GM21423 (cell line): ENCODE results near the gene ASB3.
"Not testable (repeated sequence)": the region's sequence is repeated elsewhere in the genome, so short reads cannot be mapped to it uniquely, and the experiment has no call there.

ENCODE experiments used
- ATAC-seq: cut with Tn5 transposase; IDR thresholded peaks from one replicate; pipeline ENCODE4 v1.9.1; 2021; ENCODE audit warnings: mild to moderate bottlenecking, moderate library complexity; ENCODE audit not compliant: unreplicated experiment

The ASB3 gene

GRCh38 chr2:53744395-53745065 lies 42.2 kb downstream of the ASB3 start:
- no peak for ATAC-seq

- ATAC-seq = no peak
Measured at GRCh38 chr2:53740170-53740569, 46.6 kb downstream of the ASB3 start.

GRCh38 chr2:53739032-53739431 lies 47.7 kb downstream of the ASB3 start:
- no peak for ATAC-seq

GRCh38 chr2:53737091-53737490 lies 49.7 kb downstream of the ASB3 start:
- ATAC-seq = no peak

GRCh38 chr2:53729143-53729762 lies 57.5 kb downstream of the ASB3 start:
- ATAC-seq = no peak

GRCh38 chr2:53727921-53728320 lies 58.8 kb downstream of the ASB3 start:
- no peak for ATAC-seq

GRCh38 chr2:53725662-53726061 lies 61.1 kb downstream of the ASB3 start:
- ATAC-seq = no peak

- no peak for ATAC-seq
Measured at GRCh38 chr2:53724536-53724935, 62.2 kb downstream of the ASB3 start.

- not testable (repeated sequence) for ATAC-seq
Measured at GRCh38 chr2:53720944-53721343, 65.8 kb downstream of the ASB3 start.

GRCh38 chr2:53715568-53715967 lies 71.2 kb downstream of the ASB3 start:
- no peak for ATAC-seq

- ATAC-seq = no peak
Measured at GRCh38 chr2:53711271-53711780, 75.4 kb downstream of the ASB3 start.

- ATAC-seq = no peak
Measured at GRCh38 chr2:53708988-53709387, 77.8 kb downstream of the ASB3 start.

- ATAC-seq = no peak
Measured at GRCh38 chr2:53701221-53701620, 85.5 kb downstream of the ASB3 start.

GRCh38 chr2:53697686-53698085 lies 89.1 kb downstream of the ASB3 start:
- no peak for ATAC-seq

GRCh38 chr2:53697092-53697491 lies 89.7 kb downstream of the ASB3 start:
- no peak for ATAC-seq

GRCh38 chr2:53695575-53695974 lies 91.2 kb downstream of the ASB3 start:
- no peak for ATAC-seq

GRCh38 chr2:53694096-53694771 lies 92.5 kb downstream of the ASB3 start:
- ATAC-seq = no peak

GRCh38 chr2:53690876-53691275 lies 95.9 kb downstream of the ASB3 start:
- no peak for ATAC-seq

GRCh38 chr2:53672881-53673522 lies 113.8 kb downstream of the ASB3 start:
- ATAC-seq = no peak

- no peak for ATAC-seq
Measured at GRCh38 chr2:53670331-53670730, 116.4 kb downstream of the ASB3 start.

GRCh38 chr2:53668624-53669026 lies 118.1 kb downstream of the ASB3 start:
- no peak for ATAC-seq
